ENCODE results near the gene SCG3.

Gene SCG3

DNA sequence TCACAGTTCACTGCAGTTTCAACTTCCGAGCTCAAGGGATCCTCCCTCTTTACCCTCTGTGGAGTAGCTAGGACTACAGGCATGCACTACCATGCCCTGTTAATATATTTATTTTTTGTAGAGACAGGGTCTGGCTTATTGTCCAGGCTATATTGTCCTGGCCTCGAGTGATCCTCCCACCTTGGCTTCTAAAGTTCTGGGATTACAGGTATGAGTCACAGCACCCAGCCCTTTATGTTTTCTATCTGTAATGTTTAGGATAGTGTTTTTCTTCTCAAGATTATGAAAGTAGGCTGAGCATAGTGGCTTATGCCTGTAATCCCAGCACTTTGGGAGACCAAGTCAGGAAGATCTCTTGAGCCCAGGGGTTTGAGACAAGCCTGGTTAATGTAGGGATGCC, 11.9 kb upstream of the SCG3 start:
- TF ChIP-seq, protein P1, sequence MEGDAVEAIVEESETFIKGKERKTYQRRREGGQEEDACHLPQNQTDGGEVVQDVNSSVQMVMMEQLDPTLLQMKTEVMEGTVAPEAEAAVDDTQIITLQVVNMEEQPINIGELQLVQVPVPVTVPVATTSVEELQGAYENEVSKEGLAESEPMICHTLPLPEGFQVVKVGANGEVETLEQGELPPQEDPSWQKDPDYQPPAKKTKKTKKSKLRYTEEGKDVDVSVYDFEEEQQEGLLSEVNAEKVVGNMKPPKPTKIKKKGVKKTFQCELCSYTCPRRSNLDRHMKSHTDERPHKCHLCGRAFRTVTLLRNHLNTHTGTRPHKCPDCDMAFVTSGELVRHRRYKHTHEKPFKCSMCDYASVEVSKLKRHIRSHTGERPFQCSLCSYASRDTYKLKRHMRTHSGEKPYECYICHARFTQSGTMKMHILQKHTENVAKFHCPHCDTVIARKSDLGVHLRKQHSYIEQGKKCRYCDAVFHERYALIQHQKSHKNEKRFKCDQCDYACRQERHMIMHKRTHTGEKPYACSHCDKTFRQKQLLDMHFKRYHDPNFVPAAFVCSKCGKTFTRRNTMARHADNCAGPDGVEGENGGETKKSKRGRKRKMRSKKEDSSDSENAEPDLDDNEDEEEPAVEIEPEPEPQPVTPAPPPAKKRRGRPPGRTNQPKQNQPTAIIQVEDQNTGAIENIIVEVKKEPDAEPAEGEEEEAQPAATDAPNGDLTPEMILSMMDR (IDR thresholded peaks at IDR 0.05; ENCODE audit: insufficient read depth, missing control alignments): no peak
- no peak for DNase-seq (ENCODE audit: insufficient read length, low spot score)
- FAIRE-seq: no peak

DNA sequence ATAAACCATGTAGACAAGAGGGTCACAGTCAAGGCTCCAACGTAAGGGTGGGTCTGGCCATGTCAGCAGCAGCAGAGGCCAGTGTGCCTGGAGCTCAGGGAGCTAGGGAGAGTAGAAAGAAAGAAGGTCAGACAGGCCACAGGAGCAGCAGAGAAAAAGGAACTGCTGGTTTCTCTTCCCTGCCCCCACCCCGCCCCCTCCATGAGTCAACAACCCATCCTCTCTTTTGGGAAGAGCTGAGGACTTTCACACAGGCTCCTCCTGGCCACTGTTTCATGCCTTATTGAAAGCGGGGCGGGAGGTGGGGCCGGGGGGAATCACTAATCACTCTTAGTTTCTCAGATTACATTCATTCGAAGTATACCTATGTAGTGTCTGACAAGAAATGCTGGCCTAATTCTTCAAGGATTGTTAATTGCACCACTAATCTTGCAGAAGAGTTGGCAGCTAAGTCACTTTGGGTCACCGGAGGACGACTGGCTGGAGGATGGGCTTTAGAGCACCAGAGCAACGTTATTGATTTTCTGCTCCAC, 9.1 kb upstream of the SCG3 start:
- FAIRE-seq (no peak), DNase-seq (ENCODE audit: insufficient read length, low spot score) (no peak)
- TF ChIP-seq, protein P1 (IDR thresholded peaks at IDR 0.05; ENCODE audit: insufficient read depth, missing control alignments): no peak

DNA sequence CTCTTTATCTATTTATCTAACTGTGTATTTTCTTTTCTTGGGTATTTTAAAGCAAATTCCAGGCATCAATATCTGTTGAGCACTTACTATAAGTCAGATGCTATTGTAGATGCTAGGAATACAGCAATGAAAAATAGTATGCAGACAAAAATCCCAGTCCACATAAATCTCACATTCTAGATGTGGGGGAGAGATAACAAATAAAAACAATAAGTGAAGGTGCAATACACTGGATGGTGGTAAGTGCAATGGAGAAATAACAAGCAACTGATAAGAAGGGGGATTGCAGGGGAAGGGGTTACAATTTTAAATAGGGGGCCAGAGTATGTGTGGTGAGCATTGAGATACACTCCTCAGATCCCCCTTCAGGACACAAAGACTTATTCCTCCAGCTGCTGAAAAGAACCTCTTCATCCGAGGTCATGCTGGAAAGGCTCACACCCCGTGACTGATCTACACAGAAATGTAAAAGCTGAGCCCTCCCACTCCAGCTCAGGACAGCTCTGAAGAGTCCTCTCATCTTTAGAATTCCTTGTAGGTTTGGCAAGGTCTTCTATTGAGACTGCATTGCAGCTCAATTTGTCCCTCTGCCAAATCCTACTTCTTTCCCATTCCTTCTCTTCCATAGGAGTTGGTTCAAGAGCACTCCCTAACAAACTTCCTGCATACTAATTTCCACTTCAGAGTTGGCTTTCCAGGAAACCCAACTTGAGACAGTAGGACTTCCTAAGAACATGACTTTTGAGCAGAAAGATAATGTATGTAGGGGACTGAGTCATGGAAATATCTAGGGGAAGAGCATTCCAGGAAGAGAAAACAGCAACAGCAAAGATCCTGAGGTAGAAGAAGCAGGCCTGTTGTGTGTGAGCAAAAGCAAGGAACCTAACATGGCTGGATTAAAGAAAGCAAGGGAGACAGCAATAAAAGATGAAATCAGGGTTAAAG, 8.1 kb upstream of the SCG3 start:
- FAIRE-seq: no peak
- TF ChIP-seq, protein P1 (IDR thresholded peaks at IDR 0.05; ENCODE audit: insufficient read depth, missing control alignments): no peak
- no peak for DNase-seq (ENCODE audit: insufficient read length, low spot score)

DNA sequence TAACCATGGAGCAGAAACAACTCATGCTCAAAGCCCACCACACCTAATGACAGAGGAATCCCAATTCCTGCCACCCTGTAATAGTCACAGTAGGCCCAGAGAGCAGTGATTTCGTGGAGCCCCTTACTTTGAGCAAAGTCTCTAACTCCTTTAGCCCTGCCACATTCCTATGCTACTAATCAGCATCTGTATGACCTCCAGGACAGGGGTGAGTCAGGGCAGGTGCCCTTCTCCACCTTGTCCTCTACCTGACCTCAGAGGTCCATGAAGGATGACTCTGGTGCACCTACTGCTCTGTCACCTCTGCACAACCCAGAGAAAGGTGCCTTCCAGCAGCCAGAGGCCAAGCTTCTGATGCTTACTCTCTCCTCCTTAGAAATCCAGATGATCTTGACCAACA, 6.1 kb upstream of the SCG3 start:
- TF ChIP-seq, protein P1 (IDR thresholded peaks at IDR 0.05; ENCODE audit: insufficient read depth, missing control alignments): no peak
- DNase-seq (ENCODE audit: insufficient read length, low spot score) (no peak), FAIRE-seq (no peak)

DNA sequence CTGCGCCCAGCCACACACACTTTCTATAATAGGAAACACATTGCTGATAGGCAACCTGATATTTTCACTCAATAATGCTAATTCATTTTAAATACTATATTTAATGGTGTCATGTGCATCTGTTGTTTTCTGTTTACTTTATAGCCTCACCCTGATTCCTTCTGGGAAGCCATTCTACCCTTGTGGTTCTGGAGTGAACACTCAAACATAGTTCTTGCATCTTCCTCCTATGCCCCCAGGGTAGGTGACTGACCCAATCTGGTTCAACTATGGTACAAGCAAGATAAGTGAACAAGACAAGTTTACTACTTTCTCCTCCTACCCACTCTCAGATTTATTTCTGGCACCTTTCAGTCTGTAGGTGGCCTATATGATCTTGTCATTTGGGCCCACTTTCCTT, 4.3 kb upstream of the SCG3 start:
- DNase-seq (ENCODE audit: insufficient read length, low spot score) (no peak), FAIRE-seq (no peak)

DNA sequence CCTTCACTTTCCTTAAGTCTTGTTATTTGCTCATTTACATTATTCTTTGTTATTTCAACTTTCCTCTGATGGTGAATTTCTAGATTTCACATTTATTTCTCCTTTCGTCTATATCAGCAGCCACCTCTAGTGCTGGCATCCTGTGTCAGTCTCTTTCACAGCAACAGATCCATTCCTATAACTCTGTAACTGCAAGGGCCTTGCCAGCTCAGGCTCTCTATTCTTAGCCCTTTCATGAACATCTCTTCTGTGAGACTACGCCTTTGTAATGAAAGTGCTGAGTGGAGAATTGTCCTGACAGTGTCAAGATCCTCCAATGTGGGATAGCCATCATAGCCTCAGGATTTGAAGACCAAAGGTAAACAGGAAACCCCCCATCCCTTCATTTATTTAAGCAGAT, 3.9 kb upstream of the SCG3 start:
- FAIRE-seq: no peak

More for the DNA sequence above, 4.3 kb upstream of the SCG3 start:
- TF ChIP-seq, protein P1 (IDR thresholded peaks at IDR 0.05; ENCODE audit: insufficient read depth, missing control alignments): no peak

More for the DNA sequence above, 3.9 kb upstream of the SCG3 start:
- TF ChIP-seq, protein P1 (IDR thresholded peaks at IDR 0.05; ENCODE audit: insufficient read depth, missing control alignments): no peak
- DNase-seq (ENCODE audit: insufficient read length, low spot score): no peak

Measured in D721Med (cell line).